Lower leg skin (tissue), 3 donors: ENCODE results near the gene MCTP1.

Experiments used
- POLR2A ChIP-seq, 2 donors: fragments of 450-650 bp; IDR thresholded peaks; one replicate each; pipeline ENCODE4 v1.6.1; 2016 to 2017; ENCODE audit warnings: antibody characterized with exemption in 2 of 2, mild to moderate bottlenecking in 1 of 2, moderate library complexity in 1 of 2
- TF ChIP-seq, protein P1 (sequence below), 3 donors: fragments of 450-650 bp; IDR thresholded peaks; one replicate each; pipeline ENCODE4 v1.5.1; 2016; ENCODE audit warnings: antibody characterized with exemption in 3 of 3, mild to moderate bottlenecking in 3 of 3, moderate library complexity in 2 of 3

DNA sequence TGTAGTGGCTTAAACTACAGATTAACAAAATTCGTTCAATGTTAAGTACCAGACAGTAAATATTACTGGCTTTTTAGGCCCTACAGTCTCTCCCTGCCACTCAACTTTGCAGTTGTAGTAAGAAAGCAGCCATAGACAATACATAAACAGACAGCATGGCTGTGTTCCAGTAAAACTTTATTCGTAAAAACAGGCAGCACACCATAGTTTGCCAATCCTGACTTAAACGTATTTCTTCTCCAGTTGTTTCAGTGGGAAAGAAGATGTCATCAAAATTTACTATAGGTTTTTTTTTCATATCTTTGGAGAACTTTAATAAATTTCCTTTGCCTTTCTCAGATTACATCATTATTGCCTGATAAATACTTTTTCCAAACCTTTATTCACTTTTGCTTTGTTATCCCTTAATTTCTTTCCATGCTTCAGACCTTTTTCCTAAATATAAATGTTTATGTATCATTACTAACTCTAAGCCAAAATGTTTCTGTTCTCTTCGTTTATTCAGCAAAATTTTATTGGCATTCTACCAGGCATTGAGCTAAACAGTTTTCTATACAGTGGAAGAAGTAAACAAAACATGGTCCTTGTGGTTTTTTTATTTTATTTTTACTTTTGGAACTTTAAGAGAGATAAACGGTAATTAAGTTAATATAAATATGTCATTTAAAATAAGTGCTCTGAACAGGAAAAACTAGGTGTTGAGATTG is 601.9 kb downstream of the MCTP1 start:
- TF ChIP-seq, protein P1, sequence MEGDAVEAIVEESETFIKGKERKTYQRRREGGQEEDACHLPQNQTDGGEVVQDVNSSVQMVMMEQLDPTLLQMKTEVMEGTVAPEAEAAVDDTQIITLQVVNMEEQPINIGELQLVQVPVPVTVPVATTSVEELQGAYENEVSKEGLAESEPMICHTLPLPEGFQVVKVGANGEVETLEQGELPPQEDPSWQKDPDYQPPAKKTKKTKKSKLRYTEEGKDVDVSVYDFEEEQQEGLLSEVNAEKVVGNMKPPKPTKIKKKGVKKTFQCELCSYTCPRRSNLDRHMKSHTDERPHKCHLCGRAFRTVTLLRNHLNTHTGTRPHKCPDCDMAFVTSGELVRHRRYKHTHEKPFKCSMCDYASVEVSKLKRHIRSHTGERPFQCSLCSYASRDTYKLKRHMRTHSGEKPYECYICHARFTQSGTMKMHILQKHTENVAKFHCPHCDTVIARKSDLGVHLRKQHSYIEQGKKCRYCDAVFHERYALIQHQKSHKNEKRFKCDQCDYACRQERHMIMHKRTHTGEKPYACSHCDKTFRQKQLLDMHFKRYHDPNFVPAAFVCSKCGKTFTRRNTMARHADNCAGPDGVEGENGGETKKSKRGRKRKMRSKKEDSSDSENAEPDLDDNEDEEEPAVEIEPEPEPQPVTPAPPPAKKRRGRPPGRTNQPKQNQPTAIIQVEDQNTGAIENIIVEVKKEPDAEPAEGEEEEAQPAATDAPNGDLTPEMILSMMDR (IDR thresholded peaks at IDR 0.05), result no peak
- no peak for TF ChIP-seq POLR2A (IDR thresholded peaks at IDR 0.05)
